Measurements from ENCODE around the gene DENND4A.
"Not testable (repeated sequence)": the region's sequence is repeated elsewhere in the genome, so short reads cannot be mapped to it uniquely, and the experiment has no call there.

The DENND4A gene

DNA sequence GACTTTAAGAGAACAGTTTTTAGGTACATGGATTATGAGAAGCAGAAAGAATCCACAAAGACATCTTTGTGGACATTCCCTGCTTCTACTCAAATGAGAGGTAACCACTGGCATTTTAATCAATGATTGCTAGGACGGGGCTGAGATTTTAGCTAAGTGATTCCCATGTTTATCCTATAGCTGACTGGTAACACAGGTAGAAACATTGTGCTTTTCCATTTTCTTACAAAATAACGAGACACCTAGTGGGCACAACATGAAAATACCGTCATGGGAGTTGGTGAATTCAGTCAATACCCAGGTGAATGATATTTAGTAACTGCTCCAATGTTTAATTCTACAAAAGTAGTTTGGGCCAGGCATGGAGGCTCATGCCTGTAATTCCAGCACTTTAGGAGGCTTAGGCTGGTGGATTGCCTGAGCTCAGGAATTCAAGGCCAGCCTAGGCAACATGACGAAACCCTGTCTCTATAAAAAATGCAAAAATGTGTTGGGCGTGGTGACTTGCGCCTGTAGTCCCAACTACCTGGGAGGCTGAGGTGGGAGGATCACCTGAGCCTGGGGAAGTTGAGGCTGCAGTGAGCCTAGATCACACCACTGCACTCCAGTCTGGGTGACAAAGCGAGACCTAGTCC, 37.2 kb upstream of the DENND4A start:
- Histone ChIP-seq H3K9me3 (ENCODE audit: control insufficient read depth, low read length) (no peaks in the 10 kb centered on the region), H3K4me3 (ENCODE audit: low read length) (no peak overlapping the region), H3K27me3 (ENCODE audit: control insufficient read depth, insufficient read depth, low read length) (no peaks in the 10 kb centered on the region), H3K4me1 (ENCODE audit: control insufficient read depth, insufficient read depth, low read length) (peaks cover 37% of the 10 kb centered on the region), H3K36me3 (ENCODE audit: control insufficient read depth, insufficient read depth, low read length) (no peaks in the 10 kb centered on the region), H3K9ac (ENCODE audit: low read length) (no peak overlapping the region)

DNA sequence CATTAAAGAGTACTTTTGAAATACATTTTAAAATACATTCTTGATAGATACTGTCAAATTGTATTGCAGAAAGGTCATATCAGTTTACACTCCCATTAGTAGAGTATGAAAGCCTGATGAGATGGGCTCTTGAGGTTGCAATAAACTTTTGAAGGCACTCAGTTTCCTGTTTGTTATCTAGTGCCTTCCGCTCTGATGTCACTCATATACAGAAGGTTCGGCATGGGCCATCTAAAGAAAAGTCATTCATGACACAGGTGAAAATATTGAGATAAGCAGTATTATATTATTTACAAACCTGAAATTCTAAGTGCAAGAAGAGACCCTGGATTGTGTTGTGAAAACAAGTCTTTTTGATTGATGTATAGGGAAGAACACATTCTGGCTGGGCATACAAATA, 36.5 kb upstream of the DENND4A start:
- Histone ChIP-seq H3K27me3 (ENCODE audit: control insufficient read depth, insufficient read depth, low read length) (no peaks in the 10 kb centered on the region), H3K9ac (ENCODE audit: low read length) (no peak overlapping the region), H3K36me3 (ENCODE audit: control insufficient read depth, insufficient read depth, low read length) (no peaks in the 10 kb centered on the region), H3K4me3 (ENCODE audit: low read length) (no peak overlapping the region), H3K4me1 (ENCODE audit: control insufficient read depth, insufficient read depth, low read length) (peaks cover 31% of the 10 kb centered on the region), H3K9me3 (ENCODE audit: control insufficient read depth, low read length) (no peaks in the 10 kb centered on the region)

DNA sequence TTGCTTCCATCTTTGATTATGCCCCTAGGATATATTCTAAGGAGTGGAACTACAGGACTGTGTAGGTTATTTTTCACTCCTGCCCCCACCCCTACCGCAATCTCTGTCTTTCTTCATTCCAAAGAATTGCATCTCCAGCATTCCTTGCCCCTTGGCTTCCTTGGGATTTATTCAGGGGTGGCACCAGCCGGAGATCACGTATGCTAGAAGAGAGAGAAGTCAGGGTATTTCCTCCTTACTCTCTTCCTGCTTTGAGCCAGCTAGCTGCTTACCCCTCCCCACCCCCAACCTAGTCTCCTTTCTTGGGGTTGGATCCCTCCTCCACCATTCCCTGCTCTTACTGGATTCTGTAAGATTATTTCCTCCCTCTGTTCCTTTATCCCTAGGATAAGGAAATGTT, 35.0 kb upstream of the DENND4A start:
- Histone ChIP-seq H3K9ac (ENCODE audit: low read length) (no peak overlapping the region), H3K36me3 (ENCODE audit: control insufficient read depth, insufficient read depth, low read length) (no peaks in the 10 kb centered on the region), H3K4me3 (ENCODE audit: low read length) (no peak overlapping the region), H3K4me1 (ENCODE audit: control insufficient read depth, insufficient read depth, low read length) (peaks cover 16% of the 10 kb centered on the region), H3K27me3 (ENCODE audit: control insufficient read depth, insufficient read depth, low read length) (no peaks in the 10 kb centered on the region), H3K9me3 (ENCODE audit: control insufficient read depth, low read length) (no peaks in the 10 kb centered on the region)

DNA sequence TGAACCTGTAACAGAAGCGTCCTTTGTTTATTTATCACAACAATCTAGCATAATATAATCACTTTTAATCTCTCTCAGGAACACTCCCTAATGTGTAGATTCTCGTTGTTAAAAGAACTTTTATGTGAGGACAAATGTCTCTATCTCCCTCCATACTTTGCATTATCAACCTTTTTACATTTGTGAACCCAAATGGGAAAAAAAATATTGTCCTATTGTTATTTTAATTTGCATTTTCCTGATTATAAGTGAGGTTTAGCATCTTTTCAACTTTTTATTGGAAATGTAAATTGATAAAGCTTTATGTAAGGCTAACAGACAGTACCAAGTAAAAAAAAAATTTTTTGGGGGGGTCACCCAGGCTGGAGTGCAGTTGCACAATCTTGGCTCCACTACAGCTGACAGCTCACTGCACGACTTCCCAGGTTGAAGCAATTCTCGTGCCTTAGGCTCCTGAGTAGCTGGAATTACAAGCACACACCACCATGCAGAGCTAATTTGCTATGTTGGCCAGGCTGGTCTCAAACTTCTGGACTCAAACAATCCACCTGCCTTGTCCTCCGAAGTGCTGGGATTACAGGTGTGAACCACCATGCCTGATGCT, 33.0 kb upstream of the DENND4A start:
- Histone ChIP-seq H3K4me1 (ENCODE audit: control insufficient read depth, insufficient read depth, low read length) (peaks cover 3% of the 10 kb centered on the region), H3K36me3 (ENCODE audit: control insufficient read depth, insufficient read depth, low read length) (no peaks in the 10 kb centered on the region), H3K27me3 (ENCODE audit: control insufficient read depth, insufficient read depth, low read length) (no peaks in the 10 kb centered on the region), H3K9ac (ENCODE audit: low read length) (no peak overlapping the region), H3K9me3 (ENCODE audit: control insufficient read depth, low read length) (no peaks in the 10 kb centered on the region), H3K4me3 (ENCODE audit: low read length) (no peak overlapping the region)

DNA sequence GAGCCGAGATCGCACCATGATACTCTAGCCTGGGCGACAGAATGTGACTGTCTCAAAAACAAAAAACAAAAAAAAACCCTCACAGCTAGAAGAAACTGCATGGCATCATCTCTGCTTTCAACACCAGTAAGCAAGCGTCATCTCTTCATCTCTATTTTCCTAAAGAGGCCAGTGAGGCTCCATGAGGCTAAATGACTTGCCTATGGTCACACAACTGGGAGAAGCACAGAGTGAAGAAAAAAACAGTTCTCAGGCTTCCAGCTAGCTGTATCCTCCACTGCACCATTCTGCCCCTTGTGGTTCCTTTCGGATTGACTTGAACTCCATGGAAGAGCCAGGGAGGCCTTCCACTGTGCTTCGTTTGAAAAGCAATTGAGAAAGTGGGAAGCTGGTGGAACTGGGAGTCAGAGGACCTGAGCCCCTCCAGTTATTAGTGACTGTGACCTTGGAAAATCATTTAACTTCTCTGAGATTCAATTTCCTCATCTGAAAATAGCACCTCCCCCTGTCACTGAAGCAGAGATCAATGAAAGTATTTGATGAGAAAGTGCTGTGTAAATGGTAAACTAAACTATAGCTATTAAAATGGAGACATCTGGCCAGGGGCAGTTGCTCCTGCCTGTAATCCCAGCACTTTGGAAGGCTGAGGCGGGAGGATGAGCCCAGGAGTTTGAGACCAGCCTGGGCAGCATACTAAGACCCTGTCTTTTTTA, 32.1 kb upstream of the DENND4A start:
- H3K4me1 ChIP-seq (ENCODE audit: control insufficient read depth, insufficient read depth, low read length): no peaks in the 10 kb centered on the region
- no peak overlapping the region for H3K9ac ChIP-seq (ENCODE audit: low read length)
- no peaks in the 10 kb centered on the region for H3K36me3 ChIP-seq (ENCODE audit: control insufficient read depth, insufficient read depth, low read length)
- H3K9me3 ChIP-seq (ENCODE audit: control insufficient read depth, low read length): no peaks in the 10 kb centered on the region
- no peak overlapping the region for H3K4me3 ChIP-seq (ENCODE audit: low read length)
- H3K27me3 ChIP-seq (ENCODE audit: control insufficient read depth, insufficient read depth, low read length): no peaks in the 10 kb centered on the region

DNA sequence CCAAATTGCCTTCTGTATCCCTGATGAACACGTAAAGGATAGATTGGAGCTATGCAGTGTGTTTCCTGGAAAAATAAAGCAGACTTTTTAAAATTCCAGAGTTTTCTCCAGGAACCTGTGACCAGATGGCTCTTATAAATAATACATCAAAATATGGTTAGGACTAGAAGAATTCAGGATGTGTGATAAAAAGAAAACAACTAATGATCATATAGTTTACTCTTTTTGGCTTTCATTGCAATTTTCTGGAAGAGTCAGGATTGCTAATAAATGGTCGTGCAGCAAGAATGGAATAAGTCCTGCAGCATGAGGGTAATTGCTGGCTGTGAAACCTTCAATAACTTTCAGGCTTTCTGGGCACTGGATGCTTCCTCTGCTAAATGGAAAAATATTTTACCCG, 30.2 kb upstream of the DENND4A start:
- Histone ChIP-seq H3K36me3 (ENCODE audit: control insufficient read depth, insufficient read depth, low read length) (no peaks in the 10 kb centered on the region), H3K4me1 (ENCODE audit: control insufficient read depth, insufficient read depth, low read length) (no peaks in the 10 kb centered on the region)

DNA sequence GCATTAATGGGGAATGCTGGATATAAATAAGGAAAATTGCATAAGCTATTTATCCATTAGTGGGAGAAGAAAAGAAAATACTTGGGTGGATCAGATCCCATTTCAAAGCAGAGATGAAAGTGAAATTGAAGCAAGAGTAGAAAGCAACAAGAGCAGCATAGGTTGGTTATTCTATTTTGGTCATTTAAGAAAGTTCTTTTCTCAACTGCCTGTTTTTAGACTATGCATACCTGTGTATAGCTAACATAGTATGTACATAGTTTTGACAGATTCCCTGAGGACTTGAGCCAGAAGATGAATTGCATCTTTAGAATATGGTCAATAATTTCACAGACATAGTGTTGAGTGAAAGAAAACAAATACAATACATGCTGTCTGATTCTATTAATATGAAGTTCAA, 29.0 kb upstream of the DENND4A start:
- Histone ChIP-seq H3K36me3 (ENCODE audit: control insufficient read depth, insufficient read depth, low read length) (no peaks in the 10 kb centered on the region), H3K4me1 (ENCODE audit: control insufficient read depth, insufficient read depth, low read length) (no peaks in the 10 kb centered on the region), H3K9ac (ENCODE audit: low read length) (no peak overlapping the region), H3K27me3 (ENCODE audit: control insufficient read depth, insufficient read depth, low read length) (no peaks in the 10 kb centered on the region), H3K9me3 (ENCODE audit: control insufficient read depth, low read length) (no peaks in the 10 kb centered on the region), H3K4me3 (ENCODE audit: low read length) (no peak overlapping the region)

More for the DNA sequence above, 30.2 kb upstream of the DENND4A start:
- Histone ChIP-seq H3K9me3 (ENCODE audit: control insufficient read depth, low read length) (no peaks in the 10 kb centered on the region), H3K27me3 (ENCODE audit: control insufficient read depth, insufficient read depth, low read length) (no peaks in the 10 kb centered on the region), H3K9ac (ENCODE audit: low read length) (no peak overlapping the region), H3K4me3 (ENCODE audit: low read length) (no peak overlapping the region)

DNA sequence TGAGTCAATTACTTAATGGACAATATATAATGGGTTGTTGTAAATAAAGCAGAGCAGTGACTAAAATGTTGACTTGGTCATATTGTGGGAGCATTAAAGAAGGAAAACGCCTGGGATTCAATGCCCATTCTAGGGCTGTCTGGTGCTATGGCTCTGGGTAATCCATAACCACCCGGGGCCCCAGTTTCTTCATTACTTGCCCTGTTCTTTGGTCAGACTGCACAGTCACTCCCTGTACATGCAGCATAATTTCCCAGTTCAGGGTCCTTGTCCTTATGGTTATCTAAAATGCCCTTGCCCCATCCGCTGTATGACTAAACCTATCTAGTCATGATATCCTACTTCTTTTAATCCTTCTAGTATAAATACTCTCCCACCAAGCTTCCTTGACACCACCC, 27.5 kb upstream of the DENND4A start:
- Histone ChIP-seq H3K36me3 (ENCODE audit: control insufficient read depth, insufficient read depth, low read length) (no peaks in the 10 kb centered on the region), H3K4me3 (ENCODE audit: low read length) (no peak overlapping the region), H3K4me1 (ENCODE audit: control insufficient read depth, insufficient read depth, low read length) (no peaks in the 10 kb centered on the region), H3K9ac (ENCODE audit: low read length) (no peak overlapping the region), H3K9me3 (ENCODE audit: control insufficient read depth, low read length) (no peaks in the 10 kb centered on the region), H3K27me3 (ENCODE audit: control insufficient read depth, insufficient read depth, low read length) (no peaks in the 10 kb centered on the region)

DNA sequence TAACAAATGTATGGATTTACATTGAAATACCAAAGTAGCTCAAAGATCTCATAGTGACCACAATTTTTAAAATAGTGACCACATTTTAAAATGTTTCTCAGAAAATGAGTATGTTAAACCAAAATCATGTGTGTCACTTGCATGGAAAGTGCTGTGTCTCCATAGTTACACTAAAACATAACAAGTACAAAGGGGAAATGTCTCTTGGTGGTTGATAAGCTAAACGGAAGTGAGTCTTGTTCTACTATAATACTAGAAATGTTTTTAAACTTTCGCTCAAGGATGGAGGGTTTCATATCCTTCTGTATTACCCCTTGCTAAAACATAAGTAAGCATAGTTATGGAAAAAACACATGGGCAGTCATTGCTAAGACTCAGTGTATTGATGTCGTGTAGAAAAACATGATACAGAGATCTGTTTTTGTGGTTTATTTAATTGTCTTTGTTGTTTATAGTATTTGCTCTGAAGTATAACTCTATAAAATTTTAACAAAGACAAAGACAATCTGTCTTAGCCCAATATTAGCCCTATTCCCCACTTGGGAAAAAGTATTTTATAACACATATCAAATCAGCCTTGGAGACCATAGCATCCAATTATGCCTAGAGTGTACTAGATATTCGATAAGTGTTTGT, 27.0 kb upstream of the DENND4A start:
- Histone ChIP-seq H3K9ac (ENCODE audit: low read length) (no peak overlapping the region), H3K4me3 (ENCODE audit: low read length) (no peak overlapping the region), H3K4me1 (ENCODE audit: control insufficient read depth, insufficient read depth, low read length) (no peaks in the 10 kb centered on the region), H3K27me3 (ENCODE audit: control insufficient read depth, insufficient read depth, low read length) (no peaks in the 10 kb centered on the region), H3K9me3 (ENCODE audit: control insufficient read depth, low read length) (no peaks in the 10 kb centered on the region), H3K36me3 (ENCODE audit: control insufficient read depth, insufficient read depth, low read length) (no peaks in the 10 kb centered on the region)

DNA sequence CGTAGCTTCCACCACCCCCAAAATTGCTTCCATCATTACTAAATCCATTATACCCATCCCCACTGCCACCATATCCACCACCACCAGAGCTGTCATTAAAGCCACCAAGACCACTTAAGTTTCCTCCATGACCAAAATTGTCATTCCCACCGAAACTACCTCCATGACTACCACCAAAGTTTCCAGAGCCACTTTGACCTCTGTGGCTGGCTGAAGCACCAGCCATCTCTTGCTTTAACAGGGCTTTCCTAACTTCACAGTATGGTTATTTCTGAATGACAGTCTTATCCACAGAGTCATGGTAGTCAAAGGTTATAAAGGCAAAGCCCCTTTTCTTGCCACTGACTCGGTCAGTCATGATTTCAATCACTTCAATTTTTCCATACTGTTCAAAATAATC, 24.3 kb upstream of the DENND4A start:
- no peaks in the 10 kb centered on the region for H3K36me3 ChIP-seq (ENCODE audit: control insufficient read depth, insufficient read depth, low read length)
- no peak overlapping the region for H3K9ac ChIP-seq (ENCODE audit: low read length)
- no peaks in the 10 kb centered on the region for H3K9me3 ChIP-seq (ENCODE audit: control insufficient read depth, low read length)
- H3K27me3 ChIP-seq (ENCODE audit: control insufficient read depth, insufficient read depth, low read length): no peaks in the 10 kb centered on the region
- no peak overlapping the region for H3K4me3 ChIP-seq (ENCODE audit: low read length)
- no peaks in the 10 kb centered on the region for H3K4me1 ChIP-seq (ENCODE audit: control insufficient read depth, insufficient read depth, low read length)

DNA sequence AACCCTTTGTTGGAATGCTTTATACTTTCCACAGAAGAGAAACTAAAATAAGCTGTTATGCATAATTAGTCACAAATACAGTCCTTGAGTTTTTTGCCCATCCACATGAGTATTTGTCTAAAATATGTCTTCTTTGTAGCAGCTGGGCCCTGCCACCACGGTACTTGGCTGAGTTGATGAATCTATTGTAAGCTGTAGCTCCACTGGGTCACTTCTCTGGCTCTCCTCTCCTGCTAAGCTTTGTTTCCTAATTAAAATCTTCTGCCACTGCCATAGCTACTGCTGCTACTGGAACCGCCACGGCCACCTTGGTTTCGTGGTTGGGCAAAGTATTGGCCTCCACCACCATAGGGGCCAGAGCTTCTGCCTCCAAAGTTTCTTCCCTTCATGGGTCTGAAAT, 23.9 kb upstream of the DENND4A start:
- not testable (repeated sequence) for H3K36me3 ChIP-seq (ENCODE audit: control insufficient read depth, insufficient read depth, low read length); H3K9me3 ChIP-seq (ENCODE audit: control insufficient read depth, low read length); H3K4me1 ChIP-seq (ENCODE audit: control insufficient read depth, insufficient read depth, low read length); H3K27me3 ChIP-seq (ENCODE audit: control insufficient read depth, insufficient read depth, low read length); H3K4me3 ChIP-seq (ENCODE audit: low read length); H3K9ac ChIP-seq (ENCODE audit: low read length)

DNA sequence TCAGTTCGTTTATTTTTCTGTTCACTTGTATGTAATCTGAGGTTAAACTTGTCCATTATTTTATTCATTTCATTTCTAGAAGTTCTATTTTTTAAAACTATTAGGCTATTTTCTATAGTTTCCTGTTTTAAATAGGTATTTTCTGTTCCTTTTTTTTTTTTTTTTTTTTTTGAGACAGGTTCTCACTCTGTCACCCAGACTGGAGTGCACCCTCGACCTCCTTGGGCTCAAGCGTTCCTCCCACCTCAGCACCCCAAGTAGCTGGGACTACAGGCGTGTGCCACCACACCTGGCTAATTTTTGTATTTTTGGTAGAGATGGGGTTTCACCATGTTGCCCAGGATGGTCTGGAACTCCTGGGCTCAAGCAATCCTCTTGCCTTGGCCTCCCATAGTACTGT, 22.2 kb upstream of the DENND4A start:
- H3K36me3 ChIP-seq (ENCODE audit: control insufficient read depth, insufficient read depth, low read length); H3K4me3 ChIP-seq (ENCODE audit: low read length); H3K9ac ChIP-seq (ENCODE audit: low read length); H3K27me3 ChIP-seq (ENCODE audit: control insufficient read depth, insufficient read depth, low read length); H3K4me1 ChIP-seq (ENCODE audit: control insufficient read depth, insufficient read depth, low read length); H3K9me3 ChIP-seq (ENCODE audit: control insufficient read depth, low read length): not testable (repeated sequence)

Measured in mucosa of stomach (tissue), 1 donor.